ENCODE measurements around the gene NOLC1. TPM values are rescaled to one million over a fixed set of nuclear protein-coding genes. Genes with fewer than 3 reads are reported as not detected.

Gene NOLC1
- total and polyA plus RNA-seq, 2 of the 13 experiments (the other 11 are each of a cell fraction or from before 2014, with no cell fraction given), result 50.6 to 81.0 TPM

GRCh38 chr10:102120142-102120990 lies 31.8 kb upstream of the NOLC1 start, which contains the start of gene LDB1 (continued):
- 0 out of 2 replicates have a peak, but pooled peaks have one; percentile 47 for TF ChIP-seq ZNF441 (CRISPR knock-in tag; IDR thresholded peaks at IDR 0.05; ENCODE audit: borderline replicate concordance)
- no peak for TF ChIP-seq SMAD3 (CRISPR knock-in tag; IDR thresholded peaks at IDR 0.05)
- TF ChIP-seq, protein P1, sequence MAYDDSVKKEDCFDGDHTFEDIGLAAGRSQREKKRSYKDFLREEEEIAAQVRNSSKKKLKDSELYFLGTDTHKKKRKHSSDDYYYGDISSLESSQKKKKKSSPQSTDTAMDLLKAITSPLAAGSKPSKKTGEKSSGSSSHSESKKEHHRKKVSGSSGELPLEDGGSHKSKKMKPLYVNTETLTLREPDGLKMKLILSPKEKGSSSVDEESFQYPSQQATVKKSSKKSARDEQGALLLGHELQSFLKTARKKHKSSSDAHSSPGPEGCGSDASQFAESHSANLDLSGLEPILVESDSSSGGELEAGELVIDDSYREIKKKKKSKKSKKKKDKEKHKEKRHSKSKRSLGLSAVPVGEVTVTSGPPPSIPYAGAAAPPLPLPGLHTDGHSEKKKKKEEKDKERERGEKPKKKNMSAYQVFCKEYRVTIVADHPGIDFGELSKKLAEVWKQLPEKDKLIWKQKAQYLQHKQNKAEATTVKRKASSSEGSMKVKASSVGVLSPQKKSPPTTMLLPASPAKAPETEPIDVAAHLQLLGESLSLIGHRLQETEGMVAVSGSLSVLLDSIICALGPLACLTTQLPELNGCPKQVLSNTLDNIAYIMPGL (CRISPR knock-in tag; IDR thresholded peaks at IDR 0.05; ENCODE audit: borderline replicate concordance in 1 of 2, low read depth in 1 of 2), result peak; percentile 21 to 45; a peak in 2 of 4 replicates
- TF ChIP-seq ARNT2 (CRISPR knock-in tag; IDR thresholded peaks at IDR 0.05; ENCODE audit: low read depth), result peak; percentile 55; the same call in 1 of the 2 replicates
- no peak for TF ChIP-seq ZNF564 (CRISPR knock-in tag; IDR thresholded peaks at IDR 0.05)
- no peak for TF ChIP-seq ZMYM4 (CRISPR knock-in tag; IDR thresholded peaks at IDR 0.05)
- no peak; the same call in 1 of the 2 replicates for TF ChIP-seq ARNTL (CRISPR knock-in tag; IDR thresholded peaks at IDR 0.05)
- no peak for TF ChIP-seq SRSF9 (IDR thresholded peaks at IDR 0.05; ENCODE audit: borderline replicate concordance, insufficient read depth, low read depth, low read length, poor library complexity, severe bottlenecking)
- no peak for TF ChIP-seq NAIF1 (CRISPR knock-in tag; IDR thresholded peaks at IDR 0.05; ENCODE audit: borderline replicate concordance)
- no peak for TF ChIP-seq MTF1 (CRISPR knock-in tag; IDR thresholded peaks at IDR 0.05)
- TF ChIP-seq CCDC6 (CRISPR knock-in tag; IDR thresholded peaks at IDR 0.05), result no peak
- no peak for TF ChIP-seq TERF1 (CRISPR knock-in tag; IDR thresholded peaks at IDR 0.05)
- no peak for TF ChIP-seq ZBTB21 (CRISPR knock-in tag; IDR thresholded peaks at IDR 0.05)
- TF ChIP-seq REPIN1 (CRISPR knock-in tag; IDR thresholded peaks at IDR 0.05; ENCODE audit: borderline replicate concordance, low read depth), result no peak
- TF ChIP-seq MATR3 (CRISPR knock-in tag; IDR thresholded peaks at IDR 0.05), result no peak
- 0 out of 2 replicates have a peak, but pooled peaks have one; percentile 53 for TF ChIP-seq ARID2 (CRISPR knock-in tag; IDR thresholded peaks at IDR 0.05; ENCODE audit: borderline replicate concordance)
- no peak; the same call in 1 of the 2 replicates for TF ChIP-seq FOXA3 (CRISPR knock-in tag; IDR thresholded peaks at IDR 0.05)
- TF ChIP-seq CAMTA2 (CRISPR knock-in tag; IDR thresholded peaks at IDR 0.05; ENCODE audit: borderline replicate concordance), result no peak
- TF ChIP-seq RXRB (CRISPR knock-in tag; IDR thresholded peaks at IDR 0.05; ENCODE audit: borderline replicate concordance), result no peak
- no peak for TF ChIP-seq ZNF883 (CRISPR knock-in tag; IDR thresholded peaks at IDR 0.05; ENCODE audit: not compliant biosample characterization)
- no peak for TF ChIP-seq PPARG (CRISPR knock-in tag; conservative IDR thresholded peaks at IDR 0.05)
- no peak for TF ChIP-seq GPN1 (CRISPR knock-in tag; IDR thresholded peaks at IDR 0.05; ENCODE audit: borderline replicate concordance)
- TF ChIP-seq PLRG1 (conservative IDR thresholded peaks at IDR 0.05), result no peak
- peak; percentile 41; the same call in 1 of the 2 replicates for TF ChIP-seq SP5 (CRISPR knock-in tag; IDR thresholded peaks at IDR 0.05; ENCODE audit: borderline replicate concordance, low read depth)
- peak; percentile 73; the same call in 1 of the 2 replicates for TF ChIP-seq KDM2A (CRISPR knock-in tag; IDR thresholded peaks at IDR 0.05; ENCODE audit: borderline replicate concordance, low read depth)
- no peak for TF ChIP-seq ZNF234 (CRISPR knock-in tag; conservative IDR thresholded peaks at IDR 0.05)

Measured in HepG2 (cell line).